HG03280 (cell line): ENCODE measurements around the gene PAF1.

Experiments used
- ATAC-seq: cut with Tn5 transposase; IDR thresholded peaks from one replicate; pipeline ENCODE4 v1.9.1; 2021; ENCODE audit warnings: mild to moderate bottlenecking, moderate library complexity; ENCODE audit not compliant: unreplicated experiment

PAF1 gene

DNA sequence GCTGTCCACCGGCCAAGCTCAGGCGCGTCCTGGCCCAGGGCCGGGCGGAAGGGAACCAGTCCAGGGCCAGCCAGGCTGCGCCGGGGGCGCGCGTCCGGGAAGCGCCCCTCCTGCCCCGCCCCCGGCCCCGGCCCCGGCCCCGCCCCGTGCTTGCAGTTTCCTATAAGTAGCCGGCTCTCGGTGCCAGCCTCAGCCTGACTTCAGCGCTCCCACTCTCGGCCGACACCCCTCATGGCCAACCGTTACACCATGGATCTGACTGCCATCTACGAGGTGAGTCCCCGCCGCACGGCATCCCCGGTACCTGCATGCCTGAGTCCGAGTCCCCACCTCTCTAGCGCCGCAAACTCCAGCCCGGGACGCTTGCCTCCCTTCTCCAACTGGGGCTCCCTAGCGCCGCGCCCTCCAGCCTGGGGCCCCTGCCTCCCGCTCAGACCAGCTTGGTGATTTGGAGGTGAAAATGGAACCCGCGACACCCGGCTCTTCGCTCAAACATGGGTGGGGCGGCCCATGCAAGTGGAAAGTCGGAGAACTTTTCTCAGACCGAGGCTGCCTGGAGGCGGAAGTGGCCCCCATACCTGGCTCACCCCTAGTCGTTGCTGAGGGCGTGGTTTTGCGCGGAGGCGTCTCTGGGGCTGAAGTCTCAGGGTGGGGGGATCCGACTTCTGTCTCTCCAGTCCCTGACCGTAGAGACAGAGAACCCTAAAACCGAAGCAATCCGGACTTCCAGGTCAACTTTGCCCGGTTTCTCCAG, 15.9 kb upstream of the PAF1 start, which contains the start of gene ZFP36:
TSS of gene ZFP36 (plus strand) at position 192 of the 754 bp plus-strand sequence. CDS start at position 250, 58 bp downstream.
- peak; percentile 19 for ATAC-seq

DNA sequence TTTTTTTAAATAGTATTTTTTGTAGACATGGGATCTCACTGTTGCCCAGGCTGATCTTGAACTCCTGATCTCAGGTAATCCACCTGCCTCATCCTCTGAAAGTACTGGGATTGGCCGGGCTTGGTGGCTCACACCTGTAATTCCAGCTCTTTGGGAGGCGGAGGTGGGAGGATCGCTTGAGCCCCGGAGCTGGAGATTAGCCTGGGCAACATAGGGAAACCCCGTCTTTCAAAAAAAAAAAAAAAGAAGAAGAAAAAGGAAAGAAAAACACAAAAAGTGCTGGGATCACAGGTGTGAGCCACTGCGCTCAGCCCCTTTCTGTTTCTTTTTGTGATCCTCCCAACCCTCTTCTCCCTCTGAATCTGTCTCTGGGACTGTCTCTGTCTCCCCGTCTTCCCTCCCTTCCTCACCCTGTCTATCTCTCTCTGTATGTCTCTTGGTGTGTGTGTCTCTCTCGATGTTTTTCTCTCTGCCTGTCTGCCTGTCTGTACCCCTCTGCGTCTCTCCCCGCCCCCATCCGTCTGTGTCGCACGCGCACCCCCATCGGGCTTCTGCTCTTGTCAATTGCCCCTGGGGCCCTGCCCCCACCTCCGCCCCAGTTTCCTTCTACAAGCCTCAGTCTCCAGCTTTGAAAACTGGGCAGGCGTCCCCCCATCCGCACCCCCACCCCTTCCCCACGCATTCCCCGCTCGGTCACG, 15.2 kb upstream of the PAF1 start:
- no peak for ATAC-seq

DNA sequence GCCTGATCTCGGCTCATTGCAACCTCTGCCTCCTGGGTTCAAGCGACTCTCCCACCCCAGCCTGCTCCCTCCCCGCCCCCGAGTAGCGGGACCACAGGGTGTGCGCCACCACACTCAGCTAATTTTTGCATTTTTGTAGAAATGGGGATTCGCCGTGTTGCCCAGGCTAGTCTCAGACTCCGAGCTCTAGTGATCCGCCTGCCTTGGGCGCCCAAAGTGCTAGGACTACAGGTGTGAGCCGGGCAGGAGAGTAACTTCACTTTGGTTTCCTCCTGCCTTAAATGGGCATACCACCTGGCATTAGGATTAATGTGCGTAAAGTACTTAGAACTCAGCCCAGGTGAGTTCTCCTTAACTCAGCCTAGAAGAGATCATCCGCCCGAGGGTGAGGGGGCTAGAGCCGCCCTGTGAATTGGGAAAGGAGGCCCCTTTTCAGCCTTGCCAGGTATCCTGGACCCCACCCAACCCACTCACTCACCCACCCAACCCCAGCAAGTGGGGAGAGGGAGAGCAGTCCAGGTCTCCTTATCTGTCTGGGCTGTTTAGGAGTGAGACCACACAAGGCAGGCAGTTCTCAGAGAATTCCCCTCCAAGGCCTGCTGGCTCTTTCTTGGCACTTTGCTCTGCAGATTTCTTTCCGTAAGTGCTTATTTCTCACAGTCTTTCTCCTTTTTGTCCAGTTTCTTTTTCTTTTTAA, 14.5 kb upstream of the PAF1 start:
- no peak for ATAC-seq

DNA sequence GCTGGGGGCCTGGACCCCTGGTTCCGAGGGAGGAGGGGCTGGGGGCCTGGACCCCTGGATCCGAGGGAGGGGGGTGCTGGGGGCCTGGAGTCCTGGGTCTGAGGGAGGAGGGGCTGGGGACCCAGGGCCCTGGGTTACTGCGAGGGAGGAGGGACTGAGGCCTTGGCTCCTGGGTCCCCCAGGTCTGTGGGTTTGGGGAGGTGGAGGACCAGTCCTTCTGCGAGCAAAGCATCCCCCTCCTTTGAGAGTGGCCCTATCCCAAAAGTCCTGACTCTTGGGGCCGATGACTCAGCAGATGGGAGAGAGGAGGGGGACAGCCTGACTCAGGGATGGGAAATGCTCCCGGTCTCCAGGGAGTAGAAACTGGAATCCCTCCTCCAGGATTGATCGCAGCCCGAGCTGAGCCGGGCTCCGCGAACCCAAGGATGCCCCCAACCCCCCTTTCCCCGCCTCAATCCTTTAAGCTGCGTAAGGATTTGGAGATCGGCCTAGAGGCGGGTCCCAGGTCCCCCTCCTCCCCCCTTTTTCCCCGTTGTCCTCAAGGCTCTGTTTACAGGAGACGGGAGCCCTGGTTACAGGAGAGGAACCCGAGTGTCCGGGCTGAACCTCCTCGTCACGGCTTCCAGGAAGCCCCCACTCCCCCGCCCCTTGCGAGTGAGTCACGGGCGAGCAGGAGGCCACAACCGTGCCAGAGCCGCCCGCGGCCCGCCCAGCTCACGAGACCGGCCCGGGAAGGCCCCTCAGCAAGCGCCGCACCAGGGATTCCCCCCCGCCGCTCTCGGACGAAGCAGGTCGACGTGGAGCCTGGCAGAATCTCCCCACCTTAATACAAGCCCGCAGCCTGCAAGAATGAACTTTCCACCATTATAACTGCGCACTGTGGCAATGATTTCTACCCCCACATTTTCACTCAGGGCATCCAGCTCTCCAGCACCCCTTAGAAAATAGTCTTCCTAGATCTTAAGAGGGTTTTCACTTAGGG, 12.7 kb upstream of the PAF1 start:
- ATAC-seq = peak; percentile 24

DNA sequence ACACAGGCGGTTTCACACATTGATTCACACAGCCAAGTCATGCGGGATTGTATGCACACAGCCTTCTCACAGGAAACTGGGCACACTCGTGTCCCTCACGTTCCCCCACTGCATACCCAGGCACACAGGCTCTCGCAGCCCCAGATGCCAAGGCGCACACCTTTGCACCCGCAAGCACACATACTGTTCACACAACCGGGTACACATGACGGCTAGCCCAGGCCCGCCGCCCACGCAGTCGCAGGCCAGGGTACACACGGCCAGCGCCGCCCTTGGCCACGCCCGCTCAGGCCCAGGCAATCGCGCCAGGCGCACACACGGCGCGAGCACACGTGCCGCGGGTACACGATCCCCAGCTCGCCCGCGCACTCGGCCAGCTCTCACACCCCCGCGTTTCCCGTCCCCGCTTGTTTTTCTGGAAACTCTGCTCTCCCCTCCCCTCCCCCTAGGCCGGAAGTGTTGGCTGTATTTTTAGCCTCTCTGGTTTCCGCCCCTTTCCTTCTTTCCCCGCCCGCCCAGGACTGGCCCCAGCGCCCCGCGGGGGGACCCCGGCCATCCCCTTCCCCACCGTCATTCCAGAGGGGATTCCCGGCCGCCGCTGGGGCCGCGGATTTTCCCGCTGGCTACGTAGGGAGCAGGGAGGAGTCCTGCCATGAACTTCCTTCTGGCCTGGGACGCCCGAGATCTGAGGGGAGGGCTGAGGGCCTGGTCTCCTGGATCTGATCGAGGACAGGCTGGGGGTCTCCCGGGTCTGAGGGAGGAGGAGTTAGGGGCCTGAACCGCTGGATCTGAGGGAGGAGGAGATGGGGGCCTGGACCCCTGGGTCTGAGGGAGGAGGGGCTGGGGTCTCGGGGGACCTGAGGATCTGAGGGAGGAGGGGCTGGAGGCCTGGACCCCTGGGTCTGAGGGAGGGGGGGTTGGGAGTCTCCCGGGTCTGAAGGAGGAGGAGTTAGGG, 11.7 kb upstream of the PAF1 start:
- peak; percentile 33 for ATAC-seq

DNA sequence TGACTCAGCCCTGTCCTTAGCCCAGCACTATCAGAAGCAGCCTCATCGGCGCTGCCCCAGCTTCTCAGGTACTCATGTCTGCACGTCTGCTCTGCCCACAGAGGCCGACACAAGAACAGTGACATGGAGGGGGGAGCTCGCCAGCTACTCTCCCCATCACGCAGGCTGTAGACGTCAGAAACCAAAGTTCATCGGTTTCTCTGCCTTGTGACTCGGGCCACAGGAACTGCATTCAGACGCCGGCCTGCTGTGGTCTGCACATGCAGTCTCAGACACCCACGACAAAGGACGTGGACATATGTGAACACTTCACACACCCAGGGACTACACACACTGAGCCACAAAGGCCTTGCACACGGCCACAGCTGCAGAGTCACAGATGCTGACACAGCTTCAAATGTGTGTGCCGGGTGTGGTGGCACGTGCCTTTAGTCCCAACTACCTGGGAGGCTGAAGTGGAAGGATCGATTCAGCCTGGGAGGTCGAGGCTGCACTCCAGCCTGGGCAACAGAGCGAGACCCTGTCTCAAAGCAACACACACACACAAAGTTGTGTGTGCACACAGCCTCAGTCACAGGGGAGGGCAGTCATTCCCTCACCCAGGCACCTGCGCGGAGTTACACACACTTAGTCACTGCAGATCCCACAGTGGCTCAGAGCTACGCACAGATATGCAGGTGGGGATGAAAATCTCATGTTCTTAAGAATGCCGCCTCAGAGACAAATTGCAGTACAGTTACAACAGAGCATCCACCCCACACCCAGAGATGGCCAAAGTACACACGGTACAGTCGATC, 10.8 kb upstream of the PAF1 start:
- ATAC-seq = no peak

DNA sequence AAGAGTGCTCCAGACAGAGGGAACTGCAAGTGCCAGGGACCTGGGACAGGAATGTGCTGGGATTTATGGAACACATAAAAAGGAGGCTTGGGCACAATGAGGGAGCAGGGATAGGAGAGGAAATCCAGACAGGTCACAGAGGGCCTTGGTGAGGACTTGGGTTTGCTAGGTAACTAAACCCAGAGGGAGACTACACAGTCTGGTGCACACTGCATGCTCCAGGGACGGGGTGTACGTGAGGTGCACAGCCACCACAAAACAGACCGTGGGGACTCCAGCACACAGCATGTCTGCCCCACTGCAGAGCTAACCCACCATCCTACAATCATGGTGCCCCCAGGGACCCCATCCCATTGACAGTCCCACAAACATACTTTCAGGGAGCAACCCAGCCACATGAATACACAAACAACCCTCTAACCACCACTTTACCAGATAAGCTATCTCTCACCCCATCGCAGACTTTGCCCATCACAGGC, 10.2 kb upstream of the PAF1 start:
- no peak for ATAC-seq

DNA sequence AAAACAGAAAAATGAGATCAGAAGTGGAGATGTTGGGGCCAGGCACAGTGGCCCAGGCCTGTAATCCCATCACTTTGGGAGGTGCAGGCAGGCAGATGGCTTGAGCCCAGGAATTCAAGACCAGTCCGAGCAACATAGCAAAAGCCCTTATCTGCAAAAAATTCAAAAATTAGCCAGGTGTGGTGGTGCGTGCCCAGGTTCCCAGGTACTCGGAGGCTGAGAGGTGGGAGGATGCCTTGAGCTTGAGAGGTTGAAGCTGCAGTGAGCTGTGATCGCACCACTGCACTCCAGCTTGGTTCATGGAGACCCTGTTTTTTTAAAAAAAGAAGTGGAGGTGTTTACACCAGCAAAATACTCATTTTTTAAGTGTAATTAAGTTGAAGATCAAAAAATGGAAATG, 9.2 kb upstream of the PAF1 start:
- no peak for ATAC-seq

DNA sequence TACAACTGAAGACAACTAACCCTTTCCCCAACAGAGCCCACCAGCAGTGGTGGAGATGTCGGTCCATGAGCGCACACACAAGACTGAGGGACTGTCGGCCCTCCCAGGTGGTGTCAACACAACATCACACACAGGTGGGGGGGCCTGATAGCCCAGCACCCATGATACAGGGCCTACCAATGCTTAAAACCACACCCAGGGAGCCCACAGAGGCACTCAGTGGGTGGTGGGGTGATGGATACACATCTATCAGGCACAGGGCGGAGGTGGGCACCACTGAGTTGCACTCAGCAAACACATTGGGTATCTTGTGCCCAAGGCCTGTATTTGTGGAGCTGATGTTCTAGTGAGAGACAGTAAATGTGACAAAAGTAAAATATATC, 8.8 kb upstream of the PAF1 start:
- no peak for ATAC-seq

DNA sequence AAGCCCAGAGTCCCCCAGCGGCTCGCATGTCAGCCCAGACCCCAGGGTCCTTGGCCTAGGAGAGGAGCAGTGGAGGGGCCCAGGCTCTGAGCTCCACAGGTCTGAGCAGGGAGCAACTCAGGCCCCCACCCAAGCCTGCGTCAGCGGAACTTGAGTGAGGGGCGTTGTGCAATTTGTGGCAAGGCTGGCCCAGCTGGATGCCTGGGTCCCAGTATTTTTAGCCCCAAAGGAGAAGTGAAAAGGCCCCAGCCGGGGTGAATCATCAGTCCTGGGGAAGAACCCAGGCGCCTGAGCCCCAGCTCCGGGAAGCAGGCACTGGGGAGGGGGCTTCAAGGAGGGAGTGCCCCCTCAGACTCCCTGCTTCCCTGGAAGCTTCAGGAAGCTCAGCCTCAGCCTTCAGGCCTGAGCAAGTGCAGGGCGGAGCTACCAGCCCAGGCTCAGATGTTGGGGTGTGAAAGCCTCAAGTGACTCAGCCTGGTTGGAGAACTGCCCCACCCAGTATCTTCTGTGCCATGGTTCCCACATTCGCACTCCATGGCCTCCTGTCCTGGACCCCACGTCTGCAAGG, 7.5 kb upstream of the PAF1 start:
- ATAC-seq = no peak

DNA sequence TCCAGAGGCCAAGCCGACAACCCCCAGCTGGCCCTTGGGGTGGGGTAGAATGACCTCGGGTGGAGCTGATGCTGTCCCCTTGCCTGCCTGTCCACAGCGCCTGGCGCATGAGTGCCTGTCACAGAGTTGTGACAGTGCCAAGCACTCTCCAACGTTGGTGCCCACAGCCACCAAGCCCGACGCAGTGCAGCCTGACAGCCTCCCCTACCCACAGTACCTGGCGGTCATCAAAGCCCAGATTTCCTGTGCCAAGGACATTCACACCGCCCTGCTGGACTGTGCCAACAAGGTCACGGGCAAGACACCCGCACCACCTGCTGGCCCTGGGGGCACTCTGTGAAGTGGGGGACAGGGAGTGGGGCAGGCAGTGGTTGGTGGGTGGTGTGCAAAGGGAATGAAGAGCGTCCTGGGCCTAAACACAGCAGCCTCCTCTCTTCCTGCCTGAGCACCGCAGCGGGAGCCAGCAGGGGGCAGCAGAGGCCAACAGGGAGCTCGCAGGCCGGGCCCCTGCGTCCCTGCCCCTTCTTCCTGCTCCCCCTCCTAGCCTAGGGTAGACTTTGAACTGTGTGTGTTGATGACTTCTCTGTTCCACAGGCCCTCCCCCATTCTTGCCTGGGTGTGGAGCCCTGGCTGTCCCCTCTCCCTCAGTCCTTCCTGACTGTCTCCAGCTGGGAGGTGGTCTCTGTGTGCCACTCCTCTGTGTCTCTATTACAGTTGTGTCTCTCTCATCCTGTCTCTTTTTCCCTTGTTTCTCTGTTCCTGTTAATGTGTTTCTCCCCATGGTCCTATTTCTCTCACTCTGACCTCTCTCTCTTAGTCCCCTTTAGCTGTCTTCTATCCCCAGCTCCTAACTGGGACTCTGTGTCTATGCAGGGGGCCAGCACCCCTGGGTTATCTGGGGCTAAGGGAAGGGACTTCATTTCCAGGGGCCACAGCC, 6.7 kb upstream of the PAF1 start:
- ATAC-seq = peak; percentile 37

DNA sequence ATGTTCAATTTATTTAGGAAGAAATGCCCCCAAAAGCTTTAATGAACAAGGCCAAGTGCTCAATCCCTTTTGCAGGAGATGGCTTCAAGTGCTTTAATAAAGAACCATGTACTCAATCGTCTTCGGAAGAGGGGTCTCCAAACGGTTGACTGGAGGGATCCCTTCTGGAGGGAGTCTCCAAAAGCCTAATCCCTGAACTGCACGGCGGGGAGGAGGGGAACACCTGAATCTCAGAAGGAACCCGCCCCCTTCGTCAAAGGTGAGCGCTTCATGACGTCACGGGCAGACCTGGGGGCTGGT, 505 bp downstream of the PAF1 start:
- no peak for ATAC-seq

DNA sequence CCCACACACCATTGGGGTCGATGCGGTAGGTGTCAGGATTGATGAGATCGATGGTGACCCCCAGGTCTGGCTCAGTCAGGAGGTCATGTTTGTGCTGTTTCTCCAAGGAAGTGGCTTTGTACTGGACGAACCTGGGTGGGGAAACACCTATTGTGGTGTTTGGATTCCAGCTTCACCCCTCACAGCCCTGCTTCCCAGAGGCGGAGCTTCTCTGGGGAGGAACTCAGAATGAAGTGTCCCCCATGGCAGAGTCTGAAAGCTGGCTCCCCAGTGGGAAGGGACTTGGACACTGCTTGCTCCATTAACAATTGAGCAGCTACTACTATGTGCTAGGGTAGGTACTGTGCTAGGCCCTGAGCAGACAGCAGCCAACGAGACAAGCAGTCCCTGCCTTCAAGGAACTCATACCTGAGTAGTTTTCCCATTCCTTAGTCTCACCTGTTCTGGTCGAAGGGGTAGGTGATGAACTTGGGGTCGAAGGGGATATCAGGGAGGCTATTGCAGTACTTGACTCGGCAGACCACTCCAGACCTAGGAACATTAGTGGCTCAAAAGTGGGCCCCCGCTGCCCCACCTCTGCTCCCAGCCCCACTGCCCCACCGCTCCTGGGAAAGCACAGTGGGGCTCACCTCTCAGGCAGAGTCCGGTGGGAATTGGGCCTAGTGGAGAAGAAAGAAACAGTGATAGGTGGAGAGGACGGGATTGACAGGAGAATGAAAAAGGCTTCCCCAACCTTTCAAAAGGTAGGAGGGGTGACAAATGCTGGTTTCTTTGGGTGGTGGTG, 1.1 kb downstream of the PAF1 start:
- ATAC-seq = no peak

DNA sequence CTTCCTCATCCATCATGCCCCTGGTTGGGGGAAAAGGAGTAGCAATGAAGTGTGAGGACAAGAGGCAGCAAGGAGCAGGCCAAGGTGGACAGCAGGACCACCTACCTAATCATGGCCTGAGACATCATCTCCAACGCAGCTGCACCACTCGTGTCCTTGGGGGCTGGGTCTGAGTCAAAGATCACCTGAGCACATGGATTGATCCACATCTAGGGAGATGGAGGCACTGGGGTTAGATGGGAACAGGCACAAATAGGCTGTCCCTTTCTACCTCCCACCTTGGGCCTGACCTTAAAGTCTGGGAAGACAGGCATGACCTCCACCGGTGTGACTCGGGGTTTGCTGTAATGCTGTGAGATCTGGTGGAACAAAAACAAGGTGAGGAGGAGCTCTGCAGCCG, 2.2 kb downstream of the PAF1 start:
- no peak for ATAC-seq

DNA sequence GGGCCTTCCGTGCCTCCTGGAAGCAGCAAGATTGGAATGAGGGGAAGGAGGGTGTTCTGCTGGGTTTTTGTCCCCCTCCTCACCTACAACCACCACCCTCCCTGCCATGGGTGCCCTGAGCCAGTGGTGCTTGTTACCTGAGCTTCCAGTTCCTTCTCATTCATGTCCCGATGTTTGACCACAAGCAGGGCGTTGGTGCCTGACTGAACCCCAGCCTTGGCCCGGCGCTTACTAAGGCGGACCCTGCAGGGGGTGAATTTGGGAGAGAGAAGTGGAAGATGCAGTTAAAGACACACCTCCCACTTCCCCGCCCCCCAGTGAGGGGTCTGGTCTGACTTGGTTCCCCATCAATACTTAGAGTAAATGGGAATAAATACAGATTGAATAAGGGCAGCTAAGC, 4.3 kb downstream of the PAF1 start:
- ATAC-seq = no peak

DNA sequence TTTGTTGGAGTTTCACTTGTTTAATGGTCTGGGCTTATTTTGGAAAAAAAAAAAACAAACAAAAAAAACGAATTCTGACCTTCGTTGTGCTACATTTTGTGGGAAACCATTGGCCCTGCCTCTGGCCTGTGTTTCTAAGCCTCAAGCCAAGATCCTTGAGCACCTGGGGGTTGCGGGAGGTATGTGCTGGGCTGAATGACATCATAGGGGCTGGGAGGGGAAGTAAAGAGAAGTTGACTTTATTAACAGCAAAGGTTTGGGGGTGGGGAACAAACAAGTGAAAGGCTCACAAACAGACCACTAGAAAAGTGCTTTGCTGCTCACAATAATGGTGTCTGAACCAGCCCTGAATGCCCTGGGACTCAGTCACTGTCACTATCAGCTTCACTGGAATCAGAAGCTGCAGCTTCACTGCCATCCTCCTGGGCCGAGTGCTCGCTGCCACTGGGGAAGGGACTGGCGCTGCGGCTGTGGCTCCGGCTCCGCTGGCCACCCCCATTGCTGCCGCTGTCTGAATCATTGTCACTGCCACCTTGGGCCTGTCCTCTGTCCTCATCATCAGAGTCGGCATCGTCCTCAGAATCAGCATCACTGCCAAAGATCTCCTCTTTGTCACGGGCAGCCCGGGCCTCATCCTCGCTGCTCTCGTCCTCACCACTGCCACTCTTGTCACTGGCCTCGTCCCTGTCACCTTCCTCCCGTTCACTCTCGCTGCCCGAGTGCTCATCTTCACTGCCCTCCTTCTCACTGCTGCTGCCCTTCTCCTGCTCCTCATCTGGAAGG, 5.1 kb downstream of the PAF1 start:
- no peak for ATAC-seq
